DND-41 (cell line): Measurements from ENCODE around the gene CHST1.

ENCODE experiments used
- ATAC-seq: fragments of 200-7000 bp; cut with Tn5 transposase; 3 replicates; pipeline ENCODE4 v1.9.1; 2021; ENCODE audit warnings: low read depth; ENCODE audit not compliant: insufficient read depth
- DNase-seq: peaks from one replicate; pipeline ENCODE4 v3.0.0-alpha.2; 2020
- H2AFZ ChIP-seq: 2 replicates; pipeline ENCODE4 v1.6.0; 2012; ENCODE audit warnings: low read depth, low read length
- H3K27ac ChIP-seq: 2 replicates; pipeline ENCODE4 v1.5.1; 2012; ENCODE audit warnings: low read length, inconsistent platforms
- H3K27me3 ChIP-seq: fragments of 200-600 bp; sonication (generic); 2 replicates; pipeline ENCODE4 v1.6.0; 2012; ENCODE audit warnings: low read length, mild to moderate bottlenecking, inconsistent platforms; ENCODE audit not compliant: insufficient read depth, poor library complexity
- H3K36me3 ChIP-seq: 2 replicates; pipeline ENCODE4 v1.5.1; 2012; ENCODE audit warnings: low read length, inconsistent platforms; ENCODE audit not compliant: insufficient read depth
- H3K4me1 ChIP-seq: 2 replicates; pipeline ENCODE4 v1.5.1; 2012; ENCODE audit warnings: mild to moderate bottlenecking, low read length; ENCODE audit not compliant: insufficient read depth
- H3K4me2 ChIP-seq: 2 replicates; pipeline ENCODE4 v1.6.0; 2012; ENCODE audit warnings: mild to moderate bottlenecking, moderate library complexity, low read length, inconsistent platforms; ENCODE audit not compliant: insufficient read depth
- H3K4me3 ChIP-seq, 2 experiments: fragments of 200-600 bp in 1 of 2; shearing (Covaris generic) in 1 of 2; 2 replicates each; pipeline ENCODE4 v1.5.1; 2012 to 2016; ENCODE audit warnings: inconsistent platforms in 2 of 2, low read length in 2 of 2, mild to moderate bottlenecking in 2 of 2, low read depth in 1 of 2, moderate library complexity in 1 of 2
- H3K79me2 ChIP-seq: 2 replicates; pipeline ENCODE4 v1.6.0; 2012; ENCODE audit warnings: low read length, inconsistent platforms; ENCODE audit not compliant: insufficient read depth
- H3K9ac ChIP-seq: 2 replicates; pipeline ENCODE4 v1.6.0; 2012; ENCODE audit warnings: low read depth, mild to moderate bottlenecking, inconsistent platforms, low read length, moderate library complexity
- H3K9me3 ChIP-seq: 2 replicates; pipeline ENCODE4 v1.5.1; 2012; ENCODE audit warnings: low read length, moderate library complexity, mild to moderate bottlenecking, inconsistent platforms; ENCODE audit not compliant: insufficient read depth, severe bottlenecking
- H4K20me1 ChIP-seq: 2 replicates; pipeline ENCODE4 v1.6.0; 2012; ENCODE audit warnings: low read length; ENCODE audit not compliant: insufficient read depth
- CTCF ChIP-seq: IDR thresholded peaks from 2 replicates; pipeline ENCODE4 v1.5.1; 2012; ENCODE audit warnings: borderline replicate concordance, low read length, moderate library complexity, mild to moderate bottlenecking; ENCODE audit not compliant: poor library complexity, severe bottlenecking; ENCODE audit errors: extremely low read depth
- EZH2 ChIP-seq: IDR thresholded peaks from 3 replicates; pipeline ENCODE4 v1.6.1; 2012; ENCODE audit warnings: borderline replicate concordance, low read depth, mild to moderate bottlenecking, moderate library complexity, low read length, inconsistent platforms; ENCODE audit not compliant: severe bottlenecking

CHST1 gene

GRCh38 chr11:45606514-45607281 lies 58.7 kb downstream of the CHST1 start:
- no peaks in the 10 kb centered on the region for H4K20me1 ChIP-seq
- no peaks in the 10 kb centered on the region for H3K36me3 ChIP-seq
- no peak overlapping the region for H3K4me3 ChIP-seq
- H2AFZ ChIP-seq, result no peak overlapping the region
- ATAC-seq (no peak), DNase-seq (no peak)
- no peak overlapping the region for H3K4me2 ChIP-seq
- no peak overlapping the region for H3K9ac ChIP-seq
- H3K4me1 ChIP-seq, result no peaks in the 10 kb centered on the region
- H3K27ac ChIP-seq, result no peak overlapping the region
- TF ChIP-seq EZH2 (no peak), CTCF (no peak)
- no peaks in the 10 kb centered on the region for H3K9me3 ChIP-seq
- peaks cover 4% of the 10 kb centered on the region for H3K27me3 ChIP-seq
- H3K79me2 ChIP-seq, result no peaks in the 10 kb centered on the region

GRCh38 chr11:45605051-45605450 lies 60.4 kb downstream of the CHST1 start:
- no peak for TF ChIP-seq EZH2
- TF ChIP-seq CTCF, result no peak
- Histone ChIP-seq H3K9ac (no peak overlapping the region), H3K36me3 (no peaks in the 10 kb centered on the region), H3K27me3 (peaks cover 4% of the 10 kb centered on the region), H3K4me2 (no peak overlapping the region), H2AFZ (no peak overlapping the region), H4K20me1 (no peaks in the 10 kb centered on the region), H3K4me1 (no peaks in the 10 kb centered on the region), H3K9me3 (no peaks in the 10 kb centered on the region), H3K4me3 (no peak overlapping the region), H3K27ac (no peak overlapping the region), H3K79me2 (no peaks in the 10 kb centered on the region)
- ATAC-seq, result no peak
- no peak for DNase-seq

GRCh38 chr11:45603946-45604682 lies 61.3 kb downstream of the CHST1 start:
- Histone ChIP-seq H3K27ac (no peak overlapping the region), H3K9me3 (no peaks in the 10 kb centered on the region), H3K4me2 (no peak overlapping the region), H3K36me3 (no peaks in the 10 kb centered on the region), H3K4me1 (no peaks in the 10 kb centered on the region), H3K9ac (no peak overlapping the region), H4K20me1 (no peaks in the 10 kb centered on the region), H3K4me3 (no peak overlapping the region), H3K27me3 (peaks cover 4% of the 10 kb centered on the region), H3K79me2 (no peaks in the 10 kb centered on the region), H2AFZ (no peak overlapping the region)
- TF ChIP-seq EZH2 (no peak), CTCF (no peak)
- DNase-seq, result no peak
- no peak for ATAC-seq
